Measurements from ENCODE around the gene ACTR1A.

ACTR1A gene

DNA sequence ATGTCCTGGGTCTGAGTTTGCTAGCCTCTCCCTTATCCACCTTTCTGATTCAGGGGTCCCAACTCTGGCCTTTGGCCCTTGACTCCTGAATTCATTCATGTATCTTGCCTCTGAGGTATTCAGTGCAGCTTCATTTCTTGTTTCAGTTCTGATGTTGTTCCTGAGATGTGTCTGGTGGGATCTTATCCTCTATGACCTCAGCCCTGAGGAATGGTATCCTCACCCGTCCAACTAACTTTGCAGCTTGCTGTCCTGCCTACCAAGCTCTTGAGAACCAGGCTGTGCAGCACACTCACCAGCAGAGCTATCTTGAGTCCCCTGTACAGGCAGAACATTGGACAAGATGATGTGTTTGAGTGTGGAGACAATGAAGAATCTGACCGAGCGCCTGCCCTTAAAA, 15.0 kb upstream of the ACTR1A start:
- Histone ChIP-seq H3K4me1 (ENCODE audit: low read length) (0 out of 2 replicates have a peak, but pooled peaks cover under 1% of the 10 kb centered on the region), H2AFZ (ENCODE audit: low read length) (no peak overlapping the region), H3K27me3 (replicated peaks; ENCODE audit: insufficient read depth, low read length) (no peaks in the 10 kb centered on the region), H3K9ac (ENCODE audit: low read length) (no peak overlapping the region), H3K36me3 (replicated peaks; ENCODE audit: insufficient read depth, low read length) (no peaks in the 10 kb centered on the region; the same call in 1 of the 2 replicates), H3F3A (ENCODE audit: insufficient read depth, low read length) (no peaks in the 10 kb centered on the region), H3K79me2 (ENCODE audit: low read length) (0 out of 2 replicates have a peak, but pooled peaks cover 3% of the 10 kb centered on the region), H3K9me2 (replicated peaks; ENCODE audit: insufficient read depth, low read length) (no peaks in the 10 kb centered on the region), H3K4me2 (ENCODE audit: low read depth, low read length) (no peak overlapping the region), H3K9me3 (replicated peaks; ENCODE audit: insufficient read depth, low read length) (no peaks in the 10 kb centered on the region), H3K27ac (ENCODE audit: low read length) (no peak overlapping the region), H4K20me1 (ENCODE audit: insufficient read depth, low read length) (no peaks in the 10 kb centered on the region), H3K4me3 (ENCODE audit: low read length) (no peak overlapping the region)
- DNase-seq = no peak
- TF ChIP-seq EZH2 (optimal IDR thresholded peaks at IDR 0.05; ENCODE audit: low read depth, low read length) = no peak
- TF ChIP-seq, protein P1, sequence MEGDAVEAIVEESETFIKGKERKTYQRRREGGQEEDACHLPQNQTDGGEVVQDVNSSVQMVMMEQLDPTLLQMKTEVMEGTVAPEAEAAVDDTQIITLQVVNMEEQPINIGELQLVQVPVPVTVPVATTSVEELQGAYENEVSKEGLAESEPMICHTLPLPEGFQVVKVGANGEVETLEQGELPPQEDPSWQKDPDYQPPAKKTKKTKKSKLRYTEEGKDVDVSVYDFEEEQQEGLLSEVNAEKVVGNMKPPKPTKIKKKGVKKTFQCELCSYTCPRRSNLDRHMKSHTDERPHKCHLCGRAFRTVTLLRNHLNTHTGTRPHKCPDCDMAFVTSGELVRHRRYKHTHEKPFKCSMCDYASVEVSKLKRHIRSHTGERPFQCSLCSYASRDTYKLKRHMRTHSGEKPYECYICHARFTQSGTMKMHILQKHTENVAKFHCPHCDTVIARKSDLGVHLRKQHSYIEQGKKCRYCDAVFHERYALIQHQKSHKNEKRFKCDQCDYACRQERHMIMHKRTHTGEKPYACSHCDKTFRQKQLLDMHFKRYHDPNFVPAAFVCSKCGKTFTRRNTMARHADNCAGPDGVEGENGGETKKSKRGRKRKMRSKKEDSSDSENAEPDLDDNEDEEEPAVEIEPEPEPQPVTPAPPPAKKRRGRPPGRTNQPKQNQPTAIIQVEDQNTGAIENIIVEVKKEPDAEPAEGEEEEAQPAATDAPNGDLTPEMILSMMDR (IDR thresholded peaks at IDR 0.05; ENCODE audit: low read length) = no peak
- TF ChIP-seq EZH2phosphoT487 (IDR thresholded peaks at IDR 0.05; ENCODE audit: low read length) = no peak

DNA sequence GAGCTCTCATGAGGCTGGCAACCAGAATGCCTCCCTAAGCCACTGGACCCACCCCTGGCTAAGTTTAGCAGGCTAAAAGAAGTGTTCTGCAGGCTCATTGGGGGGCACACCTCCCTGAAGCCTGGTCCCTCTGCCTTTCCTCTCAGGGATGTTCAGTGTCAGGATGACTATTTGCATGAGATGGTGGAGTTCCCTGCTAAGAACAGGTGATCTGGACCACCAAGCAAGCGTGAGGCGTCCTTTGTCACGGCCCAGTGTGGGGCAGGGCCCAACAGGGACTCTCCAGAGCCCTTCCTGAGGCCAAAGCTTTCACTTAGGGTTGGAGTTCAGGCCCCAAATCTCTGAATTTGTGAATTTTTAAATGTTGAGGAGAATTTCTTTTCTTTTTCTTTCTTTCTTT, 13.2 kb upstream of the ACTR1A start:
- no peak overlapping the region for H3K9ac ChIP-seq (ENCODE audit: low read length)
- DNase-seq = no peak
- H3K79me2 ChIP-seq (ENCODE audit: low read length) = peaks cover 4% of the 10 kb centered on the region; the same call in 1 of the 2 replicates
- no peaks in the 10 kb centered on the region for H4K20me1 ChIP-seq (ENCODE audit: insufficient read depth, low read length)
- H3K27ac ChIP-seq (ENCODE audit: low read length) = no peak overlapping the region
- H3K4me1 ChIP-seq (ENCODE audit: low read length) = peaks cover 15% of the 10 kb centered on the region
- H3F3A ChIP-seq (ENCODE audit: insufficient read depth, low read length) = no peaks in the 10 kb centered on the region
- TF ChIP-seq EZH2 (optimal IDR thresholded peaks at IDR 0.05; ENCODE audit: low read depth, low read length) (no peak), EZH2phosphoT487 (IDR thresholded peaks at IDR 0.05; ENCODE audit: low read length) (no peak)
- TF ChIP-seq, protein P1 (IDR thresholded peaks at IDR 0.05; ENCODE audit: low read length) = no peak
- H2AFZ ChIP-seq (ENCODE audit: low read length) = no peak overlapping the region
- no peaks in the 10 kb centered on the region for H3K9me2 ChIP-seq (replicated peaks; ENCODE audit: insufficient read depth, low read length)
- no peaks in the 10 kb centered on the region for H3K9me3 ChIP-seq (replicated peaks; ENCODE audit: insufficient read depth, low read length)
- H3K36me3 ChIP-seq (replicated peaks; ENCODE audit: insufficient read depth, low read length) = no peaks in the 10 kb centered on the region; the same call in 1 of the 2 replicates
- H3K27me3 ChIP-seq (replicated peaks; ENCODE audit: insufficient read depth, low read length) = no peaks in the 10 kb centered on the region
- no peak overlapping the region for H3K4me3 ChIP-seq (ENCODE audit: low read length)
- no peak overlapping the region for H3K4me2 ChIP-seq (ENCODE audit: low read depth, low read length)

DNA sequence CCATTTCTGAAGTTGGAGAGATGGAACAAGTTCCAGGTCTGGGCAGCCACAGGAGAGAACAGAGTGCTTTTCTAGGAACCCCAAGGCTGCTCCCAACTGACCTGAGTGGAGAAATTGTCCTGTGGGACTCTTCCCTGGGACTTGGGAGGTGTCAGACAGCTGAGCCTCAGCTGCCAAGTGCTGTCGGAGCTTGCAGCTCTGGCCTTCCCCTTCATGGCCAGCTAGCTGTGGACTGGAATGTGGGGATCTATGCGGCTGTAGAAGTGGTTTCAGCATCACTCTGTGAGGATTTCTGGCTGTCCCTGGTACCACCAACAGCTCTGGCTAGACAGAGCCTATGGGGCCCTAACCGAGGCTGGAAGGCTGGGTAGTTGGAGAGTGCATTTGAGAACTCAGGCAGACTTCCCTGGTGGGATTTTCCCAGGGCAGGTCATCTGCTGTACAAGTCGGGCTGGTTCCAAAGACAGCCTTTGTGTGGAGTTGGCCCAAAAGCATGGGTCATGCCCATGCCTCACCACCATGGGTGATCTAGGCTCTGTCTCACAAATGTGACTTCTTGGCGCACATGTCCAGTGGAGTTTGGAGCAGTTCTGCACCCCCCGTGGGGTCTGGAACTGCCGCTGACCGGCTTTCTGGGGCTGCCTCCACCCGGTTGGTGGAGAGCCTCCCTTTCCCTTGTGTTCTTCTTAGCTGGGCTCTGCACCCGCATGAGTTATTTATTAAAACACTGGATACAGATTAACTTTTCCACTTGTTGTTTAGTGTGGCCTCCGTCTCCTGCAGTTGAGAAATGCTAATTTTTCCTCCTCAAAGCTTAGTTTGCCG, 12.2 kb upstream of the ACTR1A start:
- TF ChIP-seq EZH2phosphoT487 (IDR thresholded peaks at IDR 0.05; ENCODE audit: low read length) = no peak
- TF ChIP-seq EZH2 (optimal IDR thresholded peaks at IDR 0.05; ENCODE audit: low read depth, low read length) = no peak
- TF ChIP-seq, protein P1 (IDR thresholded peaks at IDR 0.05; ENCODE audit: low read length) = no peak
- Histone ChIP-seq H3K36me3 (replicated peaks; ENCODE audit: insufficient read depth, low read length) (no peaks in the 10 kb centered on the region; the same call in 1 of the 2 replicates), H3K4me2 (ENCODE audit: low read depth, low read length) (no peak overlapping the region), H3K79me2 (ENCODE audit: low read length) (peaks cover 4% of the 10 kb centered on the region; the same call in 1 of the 2 replicates), H3K4me1 (ENCODE audit: low read length) (peaks cover 15% of the 10 kb centered on the region), H4K20me1 (ENCODE audit: insufficient read depth, low read length) (no peaks in the 10 kb centered on the region), H3K9ac (ENCODE audit: low read length) (no peak overlapping the region), H3K9me3 (replicated peaks; ENCODE audit: insufficient read depth, low read length) (no peaks in the 10 kb centered on the region), H3K4me3 (ENCODE audit: low read length) (no peak overlapping the region), H3F3A (ENCODE audit: insufficient read depth, low read length) (no peaks in the 10 kb centered on the region), H3K9me2 (replicated peaks; ENCODE audit: insufficient read depth, low read length) (no peaks in the 10 kb centered on the region), H3K27ac (ENCODE audit: low read length) (no peak overlapping the region), H2AFZ (ENCODE audit: low read length) (no peak overlapping the region), H3K27me3 (replicated peaks; ENCODE audit: insufficient read depth, low read length) (no peaks in the 10 kb centered on the region)
- no peak for DNase-seq

Measured in MM.1S (cell line).